ENCODE measurements around the gene HCN1. TPM values are rescaled to one million over a fixed set of nuclear protein-coding genes. Genes with fewer than 3 reads are reported as not detected.

HCN1 gene
- total RNA-seq, 2 experiments from 2014 or later, result not detected

DNA sequence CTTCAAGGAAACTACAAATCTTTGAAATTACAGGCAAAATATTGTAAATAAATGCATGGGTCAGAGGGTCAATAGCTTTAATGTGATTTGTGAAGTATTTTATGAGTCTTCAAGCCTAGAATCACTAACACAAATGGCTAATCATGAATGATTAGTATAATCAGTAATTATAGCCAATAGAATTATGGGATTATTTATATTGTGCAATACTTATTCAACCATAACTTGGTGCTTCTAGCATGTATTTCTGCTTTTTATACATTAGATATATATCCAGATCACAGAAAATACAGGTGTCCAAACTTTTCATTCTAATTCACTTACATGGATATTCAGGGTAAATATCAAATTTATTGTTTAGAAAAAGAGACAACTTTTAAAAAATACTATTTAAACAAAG, 12.1 kb downstream of the HCN1 start:
- CTCF ChIA-PET, result no interaction called here
- no peaks in the 10 kb centered on the region for H3K27me3 Mint-ChIP-seq
- DNase-seq (no peak), ATAC-seq (no peak)
- H3K4me1 Mint-ChIP-seq, result no peaks in the 10 kb centered on the region
- intact Hi-C loops (cut with DNase I, micrococcal nuclease), result no loop called here
- H3K9me3 Mint-ChIP-seq (ENCODE audit: low read depth), result peaks cover 8% of the 10 kb centered on the region
- POLR2A ChIA-PET, result no interaction called here
- H3K27ac Mint-ChIP-seq, result no peak overlapping the region
- H3K36me3 Mint-ChIP-seq (ENCODE audit: low read depth), result no peaks in the 10 kb centered on the region
- H3K4me3 Mint-ChIP-seq, result no peak overlapping the region

DNA sequence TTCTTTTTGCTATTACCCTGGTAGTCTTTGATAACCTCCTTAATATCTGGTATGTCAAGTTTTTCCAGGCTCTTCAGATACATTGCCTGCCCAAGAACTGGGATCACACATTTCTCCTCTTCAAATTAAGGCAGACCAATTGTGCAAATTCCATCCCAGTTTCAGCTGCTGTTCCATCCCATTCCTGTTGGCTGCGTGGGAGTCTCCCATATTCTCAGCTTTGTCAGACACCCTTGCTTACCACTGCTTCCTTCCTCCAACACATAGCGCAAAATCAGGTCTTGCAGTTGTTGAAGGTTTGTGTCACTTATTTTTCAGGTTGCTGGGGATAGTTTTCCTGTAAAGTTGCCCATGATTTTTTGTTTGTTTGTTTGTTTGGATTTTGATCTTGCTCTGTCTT, 15.2 kb downstream of the HCN1 start:
- no peak for DNase-seq
- ATAC-seq, result no peak
- no peaks in the 10 kb centered on the region for H3K27me3 Mint-ChIP-seq
- H3K9me3 Mint-ChIP-seq (ENCODE audit: low read depth), result peaks cover 8% of the 10 kb centered on the region
- no peak overlapping the region for H3K4me3 Mint-ChIP-seq
- intact Hi-C loops (cut with DNase I, micrococcal nuclease), result no loop called here
- ChIA-PET CTCF (no interaction called here), POLR2A (no interaction called here)
- no peaks in the 10 kb centered on the region for H3K4me1 Mint-ChIP-seq
- H3K27ac Mint-ChIP-seq, result no peak overlapping the region
- no peaks in the 10 kb centered on the region for H3K36me3 Mint-ChIP-seq (ENCODE audit: low read depth)

DNA sequence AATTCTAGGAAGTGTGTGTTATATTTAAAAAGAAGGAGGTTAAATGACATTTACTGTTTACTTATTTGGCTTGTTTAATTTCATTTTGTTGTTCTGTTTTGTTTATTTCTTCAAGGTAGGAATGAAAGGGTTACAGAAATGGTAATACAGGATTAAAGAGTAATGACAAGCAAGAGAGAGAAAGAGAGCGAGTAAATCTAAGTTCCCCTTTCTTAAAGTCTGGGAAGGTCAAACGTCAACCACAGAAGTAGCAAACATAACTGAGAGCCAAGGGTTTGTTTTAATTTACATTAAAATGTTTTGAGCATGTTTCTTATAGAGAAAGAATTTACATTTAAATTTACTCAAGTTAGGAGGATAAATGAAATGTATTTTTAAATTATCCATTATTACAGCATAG, 18.7 kb downstream of the HCN1 start:
- Mint-ChIP-seq H3K27ac (no peak overlapping the region), H3K4me3 (no peak overlapping the region), H3K36me3 (ENCODE audit: low read depth) (no peaks in the 10 kb centered on the region), H3K9me3 (ENCODE audit: low read depth) (peaks cover 8% of the 10 kb centered on the region), H3K27me3 (no peaks in the 10 kb centered on the region), H3K4me1 (no peaks in the 10 kb centered on the region)
- no peak for ATAC-seq
- ChIA-PET CTCF (no interaction called here), POLR2A (no interaction called here)
- intact Hi-C loops (cut with DNase I, micrococcal nuclease), result no loop called here
- DNase-seq, result no peak

DNA sequence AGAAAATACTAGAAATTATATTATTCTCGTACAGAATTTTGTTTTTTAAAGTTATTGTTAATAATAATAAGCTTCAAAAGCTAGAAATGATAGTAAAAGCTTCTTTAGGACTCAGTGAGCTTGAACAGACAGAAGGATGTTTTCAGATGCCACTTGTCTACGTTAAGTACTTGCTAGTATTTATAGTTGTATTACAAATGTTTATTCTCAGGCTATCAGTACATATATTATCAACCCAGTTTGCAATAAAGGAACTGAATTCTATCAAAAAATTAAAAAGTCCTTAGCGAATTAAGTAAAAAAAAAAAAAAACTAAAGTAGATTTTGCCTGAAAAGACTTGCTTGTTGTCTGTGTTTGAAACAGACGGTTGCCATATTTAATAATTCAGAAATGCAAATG, 23.9 kb downstream of the HCN1 start:
- no peak for DNase-seq

GRCh38 chr5:45648744-45649143, 47.4 kb downstream of the HCN1 start:
- CTCF ChIA-PET, result no interaction called here
- H3K36me3 Mint-ChIP-seq (ENCODE audit: low read depth), result no peaks in the 10 kb centered on the region
- POLR2A ChIA-PET, result no interaction called here
- H3K9me3 Mint-ChIP-seq (ENCODE audit: low read depth), result peaks cover 15% of the 10 kb centered on the region
- DNase-seq (no peak), ATAC-seq (no peak)
- H3K27ac Mint-ChIP-seq, result no peak overlapping the region
- no peaks in the 10 kb centered on the region for H3K4me1 Mint-ChIP-seq
- no peak overlapping the region for H3K4me3 Mint-ChIP-seq
- intact Hi-C loops (cut with DNase I, micrococcal nuclease), result no loop called here
- H3K27me3 Mint-ChIP-seq, result no peaks in the 10 kb centered on the region

More for the DNA sequence above, 23.9 kb downstream of the HCN1 start:
- no peak overlapping the region for H3K4me3 Mint-ChIP-seq
- ChIA-PET CTCF (no interaction called here), POLR2A (no interaction called here)
- intact Hi-C loops (cut with DNase I, micrococcal nuclease), result no loop called here
- ATAC-seq, result no peak
- no peak overlapping the region for H3K27ac Mint-ChIP-seq
- H3K27me3 Mint-ChIP-seq, result no peaks in the 10 kb centered on the region
- peaks cover 14% of the 10 kb centered on the region for H3K9me3 Mint-ChIP-seq (ENCODE audit: low read depth)
- H3K36me3 Mint-ChIP-seq (ENCODE audit: low read depth), result no peaks in the 10 kb centered on the region
- no peaks in the 10 kb centered on the region for H3K4me1 Mint-ChIP-seq

DNA sequence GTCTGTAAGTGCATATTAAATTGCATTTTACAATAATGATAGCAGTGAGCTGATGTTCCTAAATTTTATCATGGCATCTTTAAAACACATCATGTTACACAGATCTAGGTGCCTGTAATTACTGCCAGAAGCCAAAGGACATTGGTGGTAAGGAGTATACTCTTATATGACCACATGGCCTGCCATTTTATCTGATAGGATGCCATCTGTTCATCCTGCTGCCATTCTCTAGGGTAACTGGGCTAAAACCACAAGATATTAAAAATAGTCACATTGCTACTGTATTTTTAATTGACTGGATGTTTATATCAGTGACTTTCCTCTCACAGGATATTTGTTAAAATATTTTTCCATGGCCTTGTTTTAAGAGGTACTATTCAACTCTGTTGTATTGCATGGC, 53.1 kb downstream of the HCN1 start:
- no peak for ATAC-seq
- DNase-seq, result no peak
- no peak overlapping the region for H3K27ac Mint-ChIP-seq
- no peak overlapping the region for H3K4me3 Mint-ChIP-seq
- ChIA-PET POLR2A (no interaction called here), CTCF (no interaction called here)
- no peaks in the 10 kb centered on the region for H3K4me1 Mint-ChIP-seq
- H3K9me3 Mint-ChIP-seq (ENCODE audit: low read depth), result peaks cover 10% of the 10 kb centered on the region
- H3K27me3 Mint-ChIP-seq, result no peaks in the 10 kb centered on the region
- intact Hi-C loops (cut with DNase I, micrococcal nuclease), result no loop called here
- H3K36me3 Mint-ChIP-seq (ENCODE audit: low read depth), result no peaks in the 10 kb centered on the region

GRCh38 chr5:45642370-45642769, 53.8 kb downstream of the HCN1 start:
- Mint-ChIP-seq H3K27ac (no peak overlapping the region), H3K9me3 (ENCODE audit: low read depth) (peaks cover 6% of the 10 kb centered on the region), H3K27me3 (no peaks in the 10 kb centered on the region), H3K4me1 (no peaks in the 10 kb centered on the region), H3K4me3 (no peak overlapping the region), H3K36me3 (ENCODE audit: low read depth) (no peaks in the 10 kb centered on the region)
- ChIA-PET POLR2A (interaction anchor here (0.6 kb wide), 1 partner anchor 58 kb away, joined by 3 read pairs; no protein-coding TSS in a partner anchor), CTCF (no interaction called here)
- DNase-seq (no peak), ATAC-seq (no peak)
- intact Hi-C loops (cut with DNase I, micrococcal nuclease), result no loop called here

DNA sequence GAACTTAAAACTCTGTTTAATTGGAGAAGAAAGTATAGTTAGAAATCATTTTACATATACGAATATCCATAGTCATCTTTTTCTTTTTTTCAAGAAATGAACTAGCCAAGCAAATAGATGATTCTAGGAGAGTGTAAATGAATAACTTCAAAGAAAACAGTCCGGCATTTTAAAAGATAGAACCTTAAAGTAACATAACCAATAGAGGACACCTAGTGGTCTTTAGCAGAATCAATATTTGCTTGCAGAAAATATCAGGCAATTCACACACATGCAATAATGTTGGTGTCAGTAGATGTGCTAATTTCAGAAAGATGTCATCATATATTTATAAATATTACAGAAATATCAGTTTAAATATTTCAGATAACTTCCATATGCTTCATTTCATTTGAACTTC, 57.1 kb downstream of the HCN1 start:
- no peak overlapping the region for H3K27ac Mint-ChIP-seq
- no peaks in the 10 kb centered on the region for H3K36me3 Mint-ChIP-seq (ENCODE audit: low read depth)
- H3K4me1 Mint-ChIP-seq, result no peaks in the 10 kb centered on the region
- H3K27me3 Mint-ChIP-seq, result no peaks in the 10 kb centered on the region
- POLR2A ChIA-PET, result no interaction called here
- ATAC-seq, result no peak
- H3K4me3 Mint-ChIP-seq, result no peak overlapping the region
- intact Hi-C loops (cut with DNase I, micrococcal nuclease), result no loop called here
- CTCF ChIA-PET, result no interaction called here
- DNase-seq, result no peak
- H3K9me3 Mint-ChIP-seq (ENCODE audit: low read depth), result peaks cover 10% of the 10 kb centered on the region

DNA sequence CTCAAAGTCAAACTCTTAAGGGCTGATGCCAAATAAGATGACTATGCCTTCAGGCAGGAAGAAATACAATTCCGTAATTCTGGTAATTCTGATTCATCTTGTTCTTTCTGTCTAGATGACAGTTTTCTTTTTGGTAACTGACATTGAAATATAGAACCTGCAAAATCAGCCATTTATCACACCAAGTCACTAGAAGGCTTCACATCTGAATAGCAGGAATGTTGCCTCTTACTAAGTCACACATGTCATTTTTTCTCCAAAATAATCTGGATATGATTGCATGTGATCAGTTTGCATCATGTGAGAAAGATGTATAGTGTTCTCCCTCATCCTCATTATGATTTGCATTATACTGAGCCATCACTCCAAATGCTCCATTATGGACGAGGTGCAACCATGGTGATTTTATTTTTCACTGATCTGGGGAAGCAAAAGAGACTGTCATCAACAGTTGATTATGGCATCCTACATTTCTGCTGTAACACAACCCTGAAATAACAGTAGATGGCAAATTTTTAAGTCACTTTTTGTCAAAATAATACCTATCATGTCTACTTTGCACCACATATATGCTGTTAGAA, 69.0 kb downstream of the HCN1 start:
- CTCF ChIA-PET, result no interaction called here
- ATAC-seq (no peak), DNase-seq (no peak)
- no peaks in the 10 kb centered on the region for H3K27me3 Mint-ChIP-seq
- H3K36me3 Mint-ChIP-seq (ENCODE audit: low read depth), result no peaks in the 10 kb centered on the region
- intact Hi-C loops (cut with DNase I, micrococcal nuclease), result no loop called here
- H3K27ac Mint-ChIP-seq, result no peak overlapping the region
- no peak overlapping the region for H3K4me3 Mint-ChIP-seq
- H3K9me3 Mint-ChIP-seq (ENCODE audit: low read depth), result peaks cover 14% of the 10 kb centered on the region
- POLR2A ChIA-PET, result no interaction called here
- H3K4me1 Mint-ChIP-seq, result no peaks in the 10 kb centered on the region

- no peaks in the 10 kb centered on the region for H3K36me3 Mint-ChIP-seq (ENCODE audit: low read depth)
- ATAC-seq (no peak), DNase-seq (no peak)
- H3K4me1 Mint-ChIP-seq, result no peaks in the 10 kb centered on the region
- H3K27ac Mint-ChIP-seq, result no peak overlapping the region
- peaks cover 14% of the 10 kb centered on the region for H3K9me3 Mint-ChIP-seq (ENCODE audit: low read depth)
- no peak overlapping the region for H3K4me3 Mint-ChIP-seq
- H3K27me3 Mint-ChIP-seq, result no peaks in the 10 kb centered on the region
- intact Hi-C loops (cut with DNase I, micrococcal nuclease), result no loop called here
- POLR2A ChIA-PET, result no interaction called here
- CTCF ChIA-PET, result no interaction called here
Measured at GRCh38 chr5:45623832-45624231, 72.3 kb downstream of the HCN1 start.

GRCh38 chr5:45622365-45622764, 73.8 kb downstream of the HCN1 start:
- intact Hi-C loops (cut with DNase I, micrococcal nuclease), result no loop called here
- H3K27ac Mint-ChIP-seq, result no peak overlapping the region
- no peaks in the 10 kb centered on the region for H3K27me3 Mint-ChIP-seq
- peaks cover 21% of the 10 kb centered on the region for H3K9me3 Mint-ChIP-seq (ENCODE audit: low read depth)
- no peak overlapping the region for H3K4me3 Mint-ChIP-seq
- no peaks in the 10 kb centered on the region for H3K36me3 Mint-ChIP-seq (ENCODE audit: low read depth)
- ChIA-PET POLR2A (no interaction called here), CTCF (no interaction called here)
- ATAC-seq (no peak), DNase-seq (no peak)
- H3K4me1 Mint-ChIP-seq, result no peaks in the 10 kb centered on the region

DNA sequence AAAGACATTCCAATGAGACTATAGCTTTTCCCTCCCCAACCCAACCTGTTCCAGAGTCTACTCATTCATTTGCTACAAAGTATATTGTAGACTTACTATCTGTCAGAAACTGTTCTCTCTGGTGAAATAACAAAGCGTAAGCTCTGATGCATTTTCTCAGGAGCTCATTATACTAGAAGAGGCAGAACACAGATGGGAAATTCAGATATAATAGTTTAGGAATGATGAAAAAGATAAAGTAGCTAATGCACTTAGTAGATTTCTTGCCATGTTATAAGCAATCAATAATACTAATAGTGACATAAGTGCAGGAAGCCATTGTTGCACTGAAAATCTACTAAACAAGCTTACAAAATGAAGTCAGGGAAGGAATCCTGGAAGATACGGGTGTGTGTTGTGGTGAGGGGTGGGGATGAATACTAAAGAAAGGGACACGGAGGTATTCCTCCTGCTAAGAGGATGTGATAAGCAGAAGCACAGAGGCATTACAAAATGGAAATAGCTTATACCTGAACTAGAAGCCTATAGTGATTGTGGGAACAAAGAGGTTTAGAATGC, 78.2 kb downstream of the HCN1 start:
- H3K27ac Mint-ChIP-seq, result no peak overlapping the region
- no peaks in the 10 kb centered on the region for H3K4me1 Mint-ChIP-seq
- no peaks in the 10 kb centered on the region for H3K27me3 Mint-ChIP-seq
- intact Hi-C loops (cut with DNase I, micrococcal nuclease), result no loop called here
- H3K36me3 Mint-ChIP-seq (ENCODE audit: low read depth), result no peaks in the 10 kb centered on the region
- CTCF ChIA-PET, result no interaction called here
- peaks cover 16% of the 10 kb centered on the region for H3K9me3 Mint-ChIP-seq (ENCODE audit: low read depth)
- POLR2A ChIA-PET, result no interaction called here
- H3K4me3 Mint-ChIP-seq, result no peak overlapping the region
- DNase-seq (no peak), ATAC-seq (no peak)

DNA sequence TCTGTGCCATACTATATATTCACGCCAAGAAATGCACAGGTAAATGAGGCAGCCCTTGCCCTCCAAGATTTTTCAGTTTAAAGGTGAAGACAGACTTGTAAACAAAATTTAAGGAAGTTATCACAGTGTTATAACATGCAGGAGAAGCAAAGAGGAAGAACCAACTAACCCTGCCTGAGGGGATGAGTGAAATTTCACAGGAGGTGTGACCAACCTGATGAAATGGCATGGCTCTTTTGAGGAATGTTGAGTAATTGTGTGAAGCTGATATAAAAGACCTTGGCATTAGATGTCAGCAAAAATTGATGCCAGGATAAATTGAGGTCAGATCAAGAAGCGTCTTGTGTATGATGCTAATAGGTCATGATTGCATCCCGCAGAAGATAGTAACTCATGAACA, 86.5 kb downstream of the HCN1 start:
- DNase-seq (no peak), ATAC-seq (no peak)
- intact Hi-C loops (cut with DNase I, micrococcal nuclease), result no loop called here
- ChIA-PET CTCF (no interaction called here), POLR2A (no interaction called here)
- Mint-ChIP-seq H3K9me3 (ENCODE audit: low read depth) (peaks cover 10% of the 10 kb centered on the region), H3K4me3 (no peak overlapping the region), H3K36me3 (ENCODE audit: low read depth) (no peaks in the 10 kb centered on the region), H3K27me3 (no peaks in the 10 kb centered on the region), H3K27ac (no peak overlapping the region), H3K4me1 (no peaks in the 10 kb centered on the region)
